H54 (cell line): ENCODE data around the gene GABBR2.

Experiments used
- DNase-seq: peaks from one replicate; pipeline ENCODE4 v3.0.0; 2011; ENCODE audit warnings: low spot score, mixed read lengths; ENCODE audit not compliant: insufficient read length
- FAIRE-seq: peaks from 3 replicates; lab custom pipeline; 2011; peaks lifted over from hg19 to GRCh38; lab: Jason Lieb, UNC
- POLR2A ChIP-seq: IDR thresholded peaks from 2 replicates; pipeline ENCODE4 v1.6.1; 2011; ENCODE audit warnings: low read depth, mild to moderate bottlenecking, low read length

Gene GABBR2

DNA sequence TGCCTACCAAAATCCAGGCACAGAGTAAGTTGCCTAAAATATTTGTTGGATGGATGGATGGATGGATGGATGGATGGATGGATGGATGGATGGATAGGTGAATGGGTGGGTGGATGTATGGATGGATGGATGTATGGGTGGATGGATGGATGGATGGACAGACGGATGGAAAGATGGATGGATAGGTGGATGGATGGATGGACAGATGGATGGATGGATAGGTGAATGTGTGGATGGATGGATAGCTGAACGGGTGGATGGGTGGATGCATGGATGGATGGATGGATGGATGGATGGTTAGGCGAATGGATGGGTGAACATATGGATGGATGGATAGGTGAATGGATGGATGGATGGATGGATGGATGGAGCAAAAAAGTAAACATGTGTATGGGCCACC lies 131.9 kb downstream of the GABBR2 start:
- FAIRE-seq, result no peak
- TF ChIP-seq POLR2A, result no peak

DNA sequence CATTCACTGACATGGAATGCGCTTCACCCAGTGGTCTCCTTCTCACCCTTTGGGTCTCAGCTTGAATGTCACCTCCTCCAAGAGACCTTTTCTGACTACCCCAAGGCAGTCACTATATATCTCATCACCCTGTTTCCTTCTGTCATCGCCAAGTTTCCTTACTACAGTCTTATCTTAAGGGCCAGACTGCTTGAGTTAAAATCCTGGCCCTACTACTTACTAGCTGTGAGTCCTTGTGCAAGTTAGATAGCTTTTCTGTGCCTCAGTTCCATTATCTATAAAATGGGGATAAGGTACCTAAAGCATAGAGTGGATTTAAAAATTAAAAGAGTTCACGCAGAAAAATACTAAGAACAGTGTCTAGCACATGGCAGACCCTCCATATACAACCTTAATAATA lies 132.4 kb downstream of the GABBR2 start:
- DNase-seq, result no peak
- FAIRE-seq, result no peak
- TF ChIP-seq POLR2A, result no peak

More for the DNA sequence above, 131.9 kb downstream of the GABBR2 start:
- no peak for DNase-seq

DNA sequence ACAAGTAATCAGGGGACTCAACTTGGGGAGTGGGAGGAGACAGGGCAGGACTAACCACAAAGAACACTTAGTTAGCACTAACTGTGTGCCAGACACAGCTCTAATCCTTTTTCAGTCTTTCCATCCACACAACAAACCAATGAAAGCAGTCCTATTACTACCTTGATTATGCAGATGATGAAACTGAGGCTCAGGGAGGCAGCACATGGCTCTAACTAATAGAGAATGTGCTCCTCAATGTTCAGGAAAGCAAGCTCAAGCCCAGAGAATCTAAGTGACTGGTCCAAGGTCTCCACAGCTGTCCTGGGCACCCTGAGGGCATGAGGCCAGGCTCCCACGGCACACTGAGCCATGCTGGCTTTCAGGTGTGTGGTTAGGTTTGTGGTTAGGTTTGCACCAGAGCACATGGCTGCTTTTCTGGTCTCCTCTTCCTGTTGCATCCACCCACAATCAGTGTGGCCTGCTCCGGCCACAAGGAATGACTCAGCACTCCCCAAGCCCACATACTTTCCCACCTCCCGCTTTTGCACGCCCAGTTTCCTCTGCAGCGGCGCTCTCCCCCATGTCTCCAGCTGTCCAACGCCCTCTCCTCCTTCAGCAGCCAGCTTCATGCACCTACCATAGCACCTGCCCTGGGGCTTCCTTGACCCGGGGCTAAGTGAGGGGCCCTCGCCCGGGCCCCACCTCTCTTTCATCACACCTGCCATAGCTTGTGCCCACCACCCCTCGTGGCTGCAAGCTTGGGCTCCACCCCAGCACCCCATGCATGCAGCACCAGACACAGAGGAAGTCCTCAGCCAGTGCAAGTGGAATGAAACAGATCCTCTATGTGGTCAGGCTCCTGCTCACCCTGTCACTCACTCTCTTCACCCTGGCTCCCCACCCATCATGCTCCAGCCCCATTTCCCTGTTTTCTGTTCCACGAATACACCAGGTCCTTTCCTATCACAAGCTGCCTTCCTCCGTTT lies 133.1 kb downstream of the GABBR2 start:
- no peak for FAIRE-seq
- TF ChIP-seq POLR2A, result no peak
- DNase-seq, result peak; percentile 67

DNA sequence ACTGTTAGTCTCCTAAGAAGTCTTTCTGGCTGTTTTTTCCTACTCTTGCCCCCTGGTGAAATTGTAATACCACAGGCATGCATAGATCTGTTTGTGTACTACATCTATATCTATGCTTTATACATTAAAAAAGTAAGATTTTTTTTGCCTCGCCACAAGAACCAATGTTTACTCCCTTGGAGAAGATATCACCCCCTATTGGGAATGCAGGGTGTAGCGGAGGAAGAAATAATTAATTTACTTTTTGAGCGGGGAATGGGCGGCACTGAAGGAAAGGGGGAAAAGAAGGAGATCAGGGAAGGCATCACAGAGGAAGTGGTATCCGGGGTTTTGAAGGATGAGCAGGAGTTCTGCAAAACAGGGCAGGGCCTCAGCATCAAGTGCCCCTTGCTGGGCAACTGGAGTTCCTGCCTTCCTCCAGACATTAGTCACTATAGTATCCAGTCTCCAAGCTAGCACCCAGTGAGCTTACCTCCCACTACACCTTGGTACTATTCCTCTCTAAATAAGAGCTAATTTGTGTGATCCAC lies 134.9 kb downstream of the GABBR2 start:
- no peak for FAIRE-seq
- no peak for TF ChIP-seq POLR2A
- no peak for DNase-seq

DNA sequence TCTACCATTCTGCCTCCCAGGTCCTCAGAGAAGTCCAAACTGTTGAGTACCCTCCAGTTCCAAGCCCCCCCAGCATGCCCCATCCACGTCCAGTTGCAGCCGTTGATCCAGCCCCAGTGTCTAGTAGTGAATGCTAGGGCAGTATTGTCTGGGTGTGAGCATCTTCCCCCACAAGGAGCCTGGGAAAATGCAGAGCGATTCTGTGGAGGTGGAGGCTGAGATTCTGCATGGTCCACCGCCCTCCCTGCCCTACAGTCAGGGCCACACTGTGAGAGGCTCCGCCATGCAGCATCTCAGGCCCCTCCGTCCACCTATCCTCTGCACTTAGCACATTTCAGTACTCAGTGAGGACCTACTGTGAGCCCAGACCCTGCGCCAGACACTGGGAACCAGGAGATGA lies 135.9 kb downstream of the GABBR2 start:
- FAIRE-seq, result no peak
- no peak for TF ChIP-seq POLR2A
- DNase-seq, result no peak

DNA sequence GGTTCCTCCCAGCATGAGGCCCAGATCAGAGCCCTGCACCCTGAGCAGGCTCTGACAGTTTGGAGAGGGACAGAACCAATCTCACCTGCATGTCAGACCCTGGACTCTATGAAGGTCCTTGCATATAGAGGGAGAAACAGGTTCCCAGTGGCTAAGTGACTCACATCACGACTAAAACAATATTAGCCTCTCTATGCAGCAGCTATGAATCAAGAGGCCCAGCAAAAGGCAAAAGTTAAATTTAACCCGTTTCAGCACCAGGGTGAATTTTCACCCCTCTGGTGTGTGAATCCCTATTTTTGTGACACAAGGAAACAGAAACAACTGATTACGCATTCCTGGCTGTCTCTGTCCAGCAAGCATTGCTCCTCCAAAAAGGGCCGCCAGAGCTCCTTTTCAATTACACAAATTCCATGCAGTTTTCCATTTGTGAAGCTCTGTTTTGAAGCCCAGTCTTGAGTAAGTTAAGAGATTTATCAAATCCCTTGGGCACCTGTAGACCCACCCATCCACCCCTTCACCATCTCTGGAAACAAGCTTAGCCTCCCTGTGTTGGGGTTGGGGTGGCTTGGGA lies 136.6 kb downstream of the GABBR2 start:
- no peak for TF ChIP-seq POLR2A
- no peak for FAIRE-seq
- DNase-seq, result no peak

DNA sequence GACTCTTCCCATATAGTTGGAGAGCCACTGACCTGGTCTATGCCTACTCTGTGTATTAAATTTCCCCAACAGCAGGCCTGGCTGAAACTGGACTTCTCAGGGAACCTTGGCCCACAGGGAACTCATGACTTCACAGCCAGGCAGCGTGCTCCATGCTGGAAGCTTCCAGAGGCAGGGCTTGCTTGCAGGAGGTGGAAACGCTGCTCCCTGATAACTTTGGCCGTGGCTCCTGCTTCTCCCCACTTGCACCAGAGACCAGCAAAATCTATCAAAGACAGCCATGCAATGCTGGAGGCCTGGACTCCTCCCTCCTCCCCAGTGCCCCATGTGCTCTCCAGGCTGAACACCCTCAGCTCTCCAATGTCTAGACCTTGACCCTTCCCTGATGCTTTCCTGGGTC lies 137.1 kb downstream of the GABBR2 start:
- TF ChIP-seq POLR2A, result no peak
- DNase-seq (no peak), FAIRE-seq (no peak)

DNA sequence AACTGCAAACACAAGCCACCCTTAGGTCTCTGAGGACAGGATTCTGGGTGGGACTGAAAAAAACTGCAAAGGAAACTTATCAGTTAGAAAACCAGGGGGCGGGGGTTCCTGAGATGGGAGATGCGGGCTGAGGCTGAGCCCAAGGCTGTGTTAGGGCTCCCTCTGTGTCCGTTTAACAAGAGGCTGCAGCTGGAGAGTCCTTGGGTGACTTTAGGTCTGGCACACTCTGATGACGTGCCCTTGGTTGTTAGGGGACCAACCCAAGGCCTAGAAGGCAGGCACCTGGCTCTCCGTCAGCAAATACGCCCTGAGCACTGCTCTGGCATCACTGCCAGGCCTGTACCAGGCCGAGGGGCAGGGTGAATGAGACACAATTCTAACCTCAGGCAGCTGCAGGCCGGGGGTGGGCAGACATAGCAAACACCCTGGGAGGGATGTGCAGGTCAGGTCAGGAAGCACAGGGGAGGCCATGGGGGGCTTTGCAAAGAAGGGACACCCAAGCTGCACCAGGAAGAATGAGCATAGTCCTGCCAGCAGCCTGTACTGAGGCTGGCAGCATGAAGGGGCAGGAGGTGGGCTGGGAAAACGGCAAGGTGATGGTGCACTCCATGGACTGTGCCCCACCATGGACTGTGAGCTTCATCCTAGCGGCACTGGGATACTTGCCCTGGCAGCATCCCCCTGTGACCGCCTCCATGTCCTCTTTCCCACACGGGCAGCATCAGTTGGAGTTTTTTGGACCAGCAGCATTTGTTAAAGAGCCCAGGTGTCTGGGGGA lies 137.9 kb downstream of the GABBR2 start:
- FAIRE-seq (no peak), DNase-seq (no peak)
- no peak for TF ChIP-seq POLR2A

DNA sequence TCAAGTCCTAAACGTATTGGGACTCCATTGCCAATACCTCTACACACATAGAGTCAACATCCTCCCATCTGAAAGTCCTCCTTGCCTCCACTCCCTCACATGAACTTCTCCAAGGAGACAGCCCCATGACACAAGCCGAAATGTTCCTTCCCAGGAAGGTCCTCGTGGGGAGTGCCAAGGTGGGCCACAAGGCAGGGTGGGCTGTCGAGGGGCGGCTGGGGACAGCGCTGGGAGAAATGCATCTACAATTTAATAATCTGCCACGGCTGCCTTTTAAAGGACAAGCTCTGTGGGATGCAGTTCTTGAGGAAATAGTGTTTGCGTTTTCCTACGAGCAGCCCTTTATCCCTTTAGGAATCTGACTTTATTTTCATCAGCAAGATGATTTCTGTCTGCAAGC lies 138.7 kb downstream of the GABBR2 start:
- TF ChIP-seq POLR2A, result no peak
- DNase-seq, result no peak
- no peak for FAIRE-seq

DNA sequence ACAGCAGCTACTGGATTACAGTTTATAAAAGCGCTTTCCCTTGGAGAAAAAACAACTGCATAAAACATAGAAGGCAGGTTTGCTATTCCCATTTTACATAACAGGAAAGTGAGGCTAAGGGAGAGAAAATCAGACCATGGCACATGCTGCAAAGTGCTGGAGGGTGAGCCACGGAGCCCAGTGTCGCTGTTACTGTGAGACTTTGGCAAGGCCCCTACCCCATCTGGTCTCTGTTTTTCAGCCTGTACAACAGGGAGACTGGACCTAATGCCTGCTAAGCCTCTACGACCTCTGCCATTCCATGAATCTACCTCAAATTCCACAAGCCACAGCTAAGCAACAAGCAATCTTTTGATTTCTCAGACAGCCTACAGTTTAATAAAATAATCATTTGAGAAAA lies 139.2 kb downstream of the GABBR2 start:
- FAIRE-seq (no peak), DNase-seq (no peak)
- TF ChIP-seq POLR2A, result no peak

DNA sequence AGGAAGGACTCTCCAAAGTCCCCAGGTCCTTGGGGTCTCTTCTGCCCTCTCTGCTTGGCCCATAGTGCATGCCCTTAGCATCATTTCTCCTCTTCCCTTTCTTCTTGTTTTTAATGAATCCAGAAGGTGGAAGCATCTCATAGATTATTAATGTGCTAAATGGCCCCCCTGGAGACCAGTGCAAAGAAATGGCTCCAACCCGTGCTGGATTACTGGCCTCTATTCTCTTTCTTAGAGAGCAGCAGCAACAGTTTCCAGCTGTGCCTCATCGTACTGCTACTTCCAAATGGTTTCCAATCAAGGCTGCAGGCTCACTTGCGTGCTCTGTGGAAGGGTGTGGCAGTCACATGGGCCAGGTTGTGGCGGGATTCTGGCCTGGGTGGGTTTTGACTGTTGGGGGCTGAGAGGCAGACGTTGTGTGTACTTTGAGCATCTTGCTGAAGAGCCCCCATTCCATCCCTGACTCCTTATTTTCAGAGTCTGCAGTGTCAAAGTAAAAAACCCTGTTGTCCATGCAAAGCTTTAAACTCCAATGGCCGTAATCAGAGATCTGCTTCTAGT lies 139.7 kb downstream of the GABBR2 start:
- no peak for FAIRE-seq
- TF ChIP-seq POLR2A, result no peak
- no peak for DNase-seq

DNA sequence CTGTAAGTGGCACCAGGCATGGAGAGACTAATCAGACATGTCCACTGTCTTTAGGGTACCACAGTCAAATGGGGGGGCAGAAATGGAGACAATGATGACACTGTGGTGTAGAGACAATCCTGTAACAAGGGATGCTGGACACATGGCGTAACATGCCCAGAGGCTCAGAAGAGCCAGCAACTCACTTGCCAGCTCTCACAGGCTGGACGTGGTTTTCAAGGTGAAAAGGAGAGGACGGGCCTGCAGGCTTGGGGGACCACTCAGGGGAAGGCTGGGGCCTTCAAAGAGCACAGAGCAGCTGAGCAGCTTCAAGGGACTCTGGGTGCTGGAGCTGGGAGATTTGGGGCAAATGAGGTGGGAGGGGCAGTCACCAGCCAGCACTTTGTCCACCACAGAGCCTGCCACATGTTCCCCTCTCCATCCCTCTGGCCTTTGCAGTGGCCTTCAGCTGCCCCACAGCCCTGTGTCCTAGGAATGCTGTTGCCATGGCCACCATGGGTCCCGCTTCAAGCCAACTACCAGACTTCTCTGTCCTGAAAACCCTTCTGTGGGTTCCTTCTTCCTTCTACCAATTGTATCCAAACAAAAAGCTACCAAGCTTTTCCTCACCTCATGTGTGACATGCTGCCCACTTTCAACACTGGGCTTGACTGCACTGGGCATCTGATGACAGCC lies 140.4 kb downstream of the GABBR2 start:
- DNase-seq (no peak), FAIRE-seq (no peak)
- no peak for TF ChIP-seq POLR2A
